HG03354 (cell line): Measurements from ENCODE around the gene ERH.

Experiments used
- ATAC-seq: cut with Tn5 transposase; IDR thresholded peaks from one replicate; pipeline ENCODE4 v1.9.1; 2021; ENCODE audit warnings: mild to moderate bottlenecking; ENCODE audit not compliant: unreplicated experiment, poor library complexity, severe bottlenecking

The ERH gene

GRCh38 chr14:69358233-69358963 is 39.7 kb downstream of the ERH start:
- ATAC-seq, result no peak

DNA sequence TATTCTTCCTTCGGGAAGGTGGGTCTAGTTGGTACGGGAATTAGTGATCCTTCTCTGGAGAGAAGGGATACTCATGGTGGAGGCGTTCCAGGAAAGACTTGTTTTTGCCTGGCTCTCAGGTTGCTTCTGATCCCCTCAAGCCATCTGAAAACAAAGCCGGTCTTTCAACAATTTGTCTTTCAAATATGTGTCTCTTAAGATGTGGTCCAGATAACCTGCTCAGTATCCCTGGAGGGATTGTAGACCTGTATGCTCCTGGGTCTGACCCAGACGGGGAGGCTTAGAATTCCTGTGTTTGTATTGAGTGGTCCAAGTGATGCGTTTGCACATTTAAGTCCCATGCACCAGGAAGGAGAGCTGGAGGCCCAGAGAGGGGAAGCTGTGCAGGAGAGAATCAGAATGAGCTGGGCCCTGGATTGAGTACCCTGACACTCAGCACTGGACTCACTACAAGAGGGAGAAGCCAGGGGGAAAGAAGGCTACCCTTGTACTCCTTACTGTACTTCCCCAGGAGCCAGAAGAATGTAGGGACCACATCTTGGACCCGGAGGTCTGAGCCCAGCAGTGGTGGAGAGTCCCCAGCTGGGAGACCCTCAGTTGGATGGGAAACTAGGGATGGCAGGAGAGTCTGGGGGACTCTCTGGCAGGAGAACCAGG is 40.4 kb downstream of the ERH start:
- no peak for ATAC-seq

GRCh38 chr14:69356903-69357543 is 41.1 kb downstream of the ERH start:
- no peak for ATAC-seq

DNA sequence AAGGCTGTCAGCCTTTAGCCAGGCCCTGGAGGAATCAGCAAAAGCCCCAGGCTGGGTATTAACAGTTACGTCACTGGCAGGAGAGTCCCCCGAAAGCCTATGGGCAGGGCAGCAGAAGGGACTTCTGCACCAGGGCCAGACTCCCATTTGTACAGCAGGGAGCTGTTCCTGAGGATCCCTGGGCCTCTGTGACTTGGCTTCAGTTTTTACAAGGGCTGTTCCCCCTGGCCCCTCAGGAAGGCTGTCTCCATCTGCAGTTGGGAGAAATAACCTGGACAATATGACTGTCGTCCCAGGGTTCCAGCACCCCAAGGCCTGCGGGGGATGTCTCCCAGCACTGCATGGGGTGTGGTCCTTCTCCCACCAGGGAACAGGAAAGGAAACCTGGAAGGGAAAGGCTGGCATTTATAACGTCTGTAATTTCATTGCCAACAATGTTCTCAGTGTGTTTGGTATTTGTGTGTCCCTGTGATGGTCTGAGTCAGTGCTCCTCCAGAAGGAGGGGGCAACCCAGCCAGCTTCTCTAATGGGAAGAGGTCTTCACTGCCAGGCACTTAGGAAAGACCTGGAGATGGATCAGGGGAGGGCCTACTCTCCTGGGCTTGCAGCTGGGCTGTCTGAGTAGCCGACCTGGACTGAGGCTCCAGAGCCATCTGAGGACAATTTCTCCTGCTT is 42.4 kb downstream of the ERH start:
- no peak for ATAC-seq

GRCh38 chr14:69355154-69355597 is 42.9 kb downstream of the ERH start:
- no peak for ATAC-seq

DNA sequence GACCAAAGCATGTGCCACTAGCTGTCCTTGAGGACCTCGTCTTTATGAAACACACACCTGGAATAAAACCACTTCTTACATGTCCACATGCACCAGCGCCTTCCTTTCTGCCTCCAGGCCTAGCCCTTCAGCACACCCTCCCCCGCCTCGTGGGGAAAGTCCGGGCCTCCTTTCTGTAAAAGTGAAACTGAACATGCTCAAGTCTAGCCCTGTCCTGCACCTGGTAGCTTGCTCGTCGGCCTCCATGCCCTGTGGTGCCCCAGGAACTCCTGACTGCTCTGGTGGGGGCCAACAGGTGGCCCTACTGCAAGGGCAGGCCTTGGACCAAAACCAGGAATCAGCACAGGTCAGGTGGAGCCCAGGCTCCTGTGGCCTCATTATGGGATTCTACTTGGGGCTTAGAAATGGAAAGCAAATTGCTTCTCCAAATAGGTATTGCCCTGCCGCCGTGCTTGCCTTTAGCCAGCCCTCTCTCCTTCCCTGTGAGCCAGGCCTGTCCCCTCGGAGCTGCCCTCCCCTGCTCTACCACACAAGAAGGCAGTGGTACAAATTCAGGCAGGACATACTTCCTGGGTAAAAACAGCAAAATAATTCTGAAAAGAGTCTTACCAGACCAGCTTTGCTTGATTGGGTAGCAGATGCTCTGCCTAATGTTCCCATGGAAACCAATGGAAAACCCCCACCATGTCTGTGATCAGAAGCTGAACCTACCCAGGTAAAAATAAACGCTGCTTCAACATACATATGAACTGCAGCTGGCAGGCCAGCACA is 43.5 kb downstream of the ERH start:
- ATAC-seq, result peak; percentile 93

DNA sequence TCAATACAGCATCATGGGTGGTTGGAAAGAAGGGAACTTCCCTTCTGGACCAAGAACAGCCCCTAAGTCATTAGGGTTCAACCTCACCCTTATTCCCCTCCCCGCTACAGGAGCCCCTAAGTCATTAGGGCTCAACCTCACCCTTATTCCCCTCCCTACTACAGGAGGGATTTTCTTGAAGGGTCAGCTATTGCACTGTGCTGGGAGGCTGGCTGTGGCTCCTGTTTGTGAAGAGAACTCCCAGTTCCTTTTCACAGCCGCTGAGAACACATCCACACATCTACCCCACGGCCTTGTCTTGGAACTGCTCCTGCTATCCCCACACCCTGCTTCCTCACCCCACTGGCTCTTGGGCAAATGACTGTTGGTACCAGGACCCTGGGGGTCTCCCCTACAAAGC is 44.9 kb downstream of the ERH start:
- no peak for ATAC-seq

- ATAC-seq, result no peak
Measured at GRCh38 chr14:69351911-69352310, 46.2 kb downstream of the ERH start.

DNA sequence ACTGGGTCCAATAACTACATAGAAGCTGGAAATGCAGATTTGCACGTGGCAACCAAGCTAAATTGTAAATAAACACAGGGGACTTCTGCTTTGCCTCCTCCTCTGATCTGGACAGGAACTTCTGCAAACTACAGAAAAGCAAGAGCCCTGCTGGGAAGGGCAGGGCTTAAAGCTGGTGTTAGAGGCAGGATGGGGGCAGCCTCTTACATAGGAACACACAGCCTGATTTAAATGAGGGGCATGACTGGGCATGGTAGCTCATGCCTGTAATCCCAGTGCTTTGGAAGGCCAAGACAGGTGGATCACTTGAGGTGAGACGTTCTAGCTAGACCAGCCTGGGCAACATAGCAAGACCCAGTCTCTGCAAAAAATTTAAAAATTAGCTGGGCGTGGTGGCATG is 46.7 kb downstream of the ERH start:
- ATAC-seq, result no peak

DNA sequence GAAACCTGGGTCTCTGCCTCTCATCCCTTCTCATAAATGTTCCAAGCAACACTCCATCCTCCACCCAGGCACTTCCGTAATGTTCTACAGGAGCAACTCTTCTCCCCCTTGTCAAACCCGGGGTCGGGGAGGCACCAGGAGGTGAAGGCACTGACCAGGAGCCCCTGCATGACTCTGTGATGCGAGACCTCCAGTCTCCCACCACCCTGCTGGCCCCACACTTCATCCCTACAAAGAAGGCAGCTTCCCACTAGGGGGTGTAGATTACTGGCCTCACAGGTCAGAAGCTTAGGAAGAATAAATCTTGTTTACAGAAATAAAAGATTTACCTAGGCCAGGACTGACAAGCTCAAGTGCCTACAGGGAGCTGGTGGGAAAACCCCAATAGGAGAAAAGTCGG is 47.2 kb downstream of the ERH start:
- ATAC-seq, result no peak

GRCh38 chr14:69349091-69349777 is 48.9 kb downstream of the ERH start:
- ATAC-seq, result no peak

DNA sequence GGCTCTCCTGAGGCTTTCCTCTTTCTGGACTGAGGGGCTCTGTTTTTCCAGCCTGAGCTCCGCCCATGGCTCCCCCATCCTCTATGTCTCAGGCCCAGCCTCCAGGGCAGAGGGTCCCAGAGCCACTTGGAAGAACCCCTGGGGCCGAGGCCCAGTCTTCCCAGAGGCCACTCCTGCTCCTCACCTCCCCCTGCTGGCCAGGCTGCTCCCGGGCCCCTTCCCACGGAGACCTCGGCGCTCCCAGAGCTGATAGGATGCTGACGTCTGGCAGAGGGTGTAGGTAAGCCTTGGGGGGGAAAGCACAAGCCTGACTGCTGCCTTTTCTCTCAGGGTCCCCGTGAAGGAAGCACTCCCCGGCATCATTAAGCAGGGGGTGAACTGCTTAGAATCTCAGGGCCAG is 51.4 kb downstream of the ERH start:
- ATAC-seq, result no peak

GRCh38 chr14:69345402-69345801 is 52.7 kb downstream of the ERH start:
- ATAC-seq, result no peak

DNA sequence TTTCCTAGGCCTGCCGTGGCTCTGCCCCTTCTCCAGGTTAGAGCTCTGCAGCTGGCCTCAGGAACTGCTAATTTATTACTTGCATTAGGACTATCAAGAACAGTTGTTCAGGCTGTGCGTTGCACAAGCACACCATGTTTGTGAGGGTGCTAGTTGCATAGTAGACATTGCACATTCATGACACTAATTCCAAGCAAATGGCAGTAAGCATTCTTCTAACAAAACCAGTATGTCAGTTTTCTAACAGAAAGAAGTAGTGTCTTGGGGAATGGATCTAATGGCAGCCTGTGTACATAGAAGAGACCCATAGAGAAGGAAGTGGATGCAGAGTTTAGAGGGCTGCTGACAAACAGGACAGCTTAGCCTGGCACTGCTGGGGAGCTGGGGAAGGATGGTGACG is 53.9 kb downstream of the ERH start:
- ATAC-seq, result no peak

DNA sequence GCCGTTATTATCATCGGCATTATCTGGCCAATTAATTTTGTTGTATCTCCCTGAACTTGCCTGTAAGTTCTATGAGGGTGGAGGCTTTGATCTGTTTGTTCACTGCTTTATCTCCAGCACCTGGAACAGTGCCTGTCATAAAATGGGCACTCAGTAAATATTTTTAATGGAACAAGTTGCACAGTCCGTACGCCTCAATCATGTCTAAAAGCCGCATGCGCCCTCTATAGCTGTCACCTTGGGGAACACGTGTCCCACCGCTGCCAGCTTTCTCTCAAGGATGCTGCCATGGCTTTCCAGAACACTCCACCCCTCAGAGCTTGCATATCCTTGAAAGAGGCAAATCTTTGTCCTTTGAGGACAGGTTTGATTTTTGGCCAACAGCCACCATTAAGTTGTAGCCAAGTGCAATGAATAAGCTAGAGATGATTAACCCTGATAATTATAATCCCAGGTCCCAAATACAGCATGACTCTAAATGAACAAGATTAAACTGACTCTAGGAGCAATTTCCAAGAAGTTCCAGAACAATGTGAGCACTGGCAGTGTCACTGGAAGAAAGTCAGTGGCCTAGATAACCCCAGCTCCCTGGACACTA is 55.1 kb downstream of the ERH start:
- ATAC-seq, result no peak

GRCh38 chr14:69339426-69339825 is 58.7 kb downstream of the ERH start:
- ATAC-seq, result no peak

- ATAC-seq, result no peak
Measured at GRCh38 chr14:69337984-69338383, 60.1 kb downstream of the ERH start.

DNA sequence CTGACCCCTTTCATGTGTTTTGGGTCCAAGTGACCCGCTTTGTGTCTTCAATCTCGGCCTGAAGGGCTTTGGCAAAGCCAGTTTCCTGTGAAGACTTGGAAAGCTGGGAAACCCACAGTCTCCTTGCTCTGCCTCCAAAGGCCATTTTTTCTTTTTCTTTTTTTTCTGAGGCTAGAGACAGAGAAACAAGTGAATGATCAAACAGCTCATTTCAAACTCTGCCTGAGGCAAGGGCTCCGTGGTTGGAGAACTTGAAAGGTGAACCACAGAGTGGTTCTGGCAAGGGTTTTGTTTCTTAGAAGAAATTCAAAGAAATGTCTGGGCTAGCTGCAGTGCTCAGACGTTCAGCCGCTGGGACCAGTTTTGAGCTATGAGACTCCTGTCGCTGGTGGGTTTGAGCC is 62.7 kb downstream of the ERH start:
- no peak for ATAC-seq

DNA sequence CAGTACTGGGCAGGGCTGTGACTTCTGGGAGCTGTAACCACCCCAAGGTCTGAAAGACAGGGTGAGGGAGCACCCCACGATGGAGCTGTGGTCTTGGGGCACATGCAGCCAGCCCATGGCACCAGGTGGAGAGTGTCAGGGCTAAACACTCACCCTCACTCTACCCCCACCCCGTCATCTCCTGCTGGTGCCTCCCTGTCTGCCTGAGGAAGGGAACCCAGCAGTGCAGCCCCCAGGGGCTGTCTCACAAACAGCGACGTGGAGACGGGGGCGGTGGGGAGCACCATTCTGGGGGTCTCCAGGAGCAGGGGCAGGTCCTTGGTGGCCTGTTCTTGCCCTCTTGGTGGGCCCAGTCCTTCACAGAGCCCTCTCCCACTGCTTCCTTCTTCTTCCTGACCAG is 63.5 kb downstream of the ERH start:
- no peak for ATAC-seq
